Body of pancreas (tissue), 4 donors: ENCODE measurements around the gene DNAAF8.

Experiments used
- CTCF ChIP-seq, 7 experiments: fragments of 450-650 bp in 4 of 7; fragments of 200-600 bp in 3 of 7; sonication (generic) in 3 of 7; IDR thresholded peaks; one replicate each; pipeline ENCODE4 v1.5.1; 2016 to 2019; ENCODE audit warnings: antibody characterized with exemption in 7 of 7
- POLR2A ChIP-seq, 3 donors: fragments of 450-650 bp; IDR thresholded peaks; one replicate each; pipeline ENCODE4 v1.6.1; 2016; ENCODE audit warnings: antibody characterized with exemption in 3 of 3, mild to moderate bottlenecking in 2 of 3

GRCh38 chr16:4785758-4786433 lies 51.6 kb downstream of the DNAAF8 start:
- no peak for TF ChIP-seq POLR2A (IDR thresholded peaks at IDR 0.05)
- TF ChIP-seq CTCF (IDR thresholded peaks at IDR 0.05): no peak
